Transverse colon (tissue), 4 donors: ENCODE results near the gene TLL1.

Experiments
- EP300 ChIP-seq: sonication (generic); formaldehyde crosslinking; IDR thresholded peaks from one replicate; pipeline ENCODE4 v1.6.1; 2017; ENCODE audit warnings: antibody characterized with exemption, low read depth
- POLR2A ChIP-seq: fragments of 450-650 bp; IDR thresholded peaks from one replicate; pipeline ENCODE4 v1.6.1; 2016; ENCODE audit warnings: antibody characterized with exemption, mild to moderate bottlenecking, moderate library complexity
- POLR2AphosphoS5 ChIP-seq, 3 donors: sonication (generic); formaldehyde crosslinking; IDR thresholded peaks; one replicate each; pipeline ENCODE4 v1.6.1; 2016; ENCODE audit warnings: antibody characterized with exemption in 3 of 3
- TF ChIP-seq, protein P1 (sequence below), 5 experiments: fragments of 200-600 bp in 3 of 5; fragments of 450-650 bp in 2 of 5; sonication (generic) in 3 of 5; IDR thresholded peaks; 1 replicate in 2 of 5; 2 replicates in 3 of 5; pipeline ENCODE4 v1.5.1; 2016 to 2017; ENCODE audit warnings: antibody characterized with exemption in 5 of 5, inconsistent platforms in 3 of 5, mild to moderate bottlenecking in 2 of 5, moderate library complexity in 1 of 5

DNA sequence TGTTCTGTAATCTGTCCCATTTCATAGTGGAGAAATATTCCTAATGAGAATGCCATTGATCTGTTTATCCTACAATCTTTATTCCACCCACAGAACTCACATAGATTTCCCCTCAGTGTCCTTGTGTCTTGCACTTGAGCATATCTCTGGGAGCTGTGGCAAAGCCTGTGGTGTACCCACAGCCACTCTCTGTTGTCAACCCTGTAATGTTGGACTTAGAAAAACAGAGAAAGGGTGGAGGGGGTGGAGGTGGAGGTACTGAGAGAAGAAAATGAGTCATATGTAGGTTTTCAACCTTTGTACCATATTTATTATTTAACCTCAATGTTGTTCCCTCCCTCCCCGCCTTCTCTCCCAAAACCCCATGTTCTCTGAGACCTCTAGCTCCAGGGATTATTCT lies 46.9 kb upstream of the TLL1 start:
- TF ChIP-seq, protein P1, sequence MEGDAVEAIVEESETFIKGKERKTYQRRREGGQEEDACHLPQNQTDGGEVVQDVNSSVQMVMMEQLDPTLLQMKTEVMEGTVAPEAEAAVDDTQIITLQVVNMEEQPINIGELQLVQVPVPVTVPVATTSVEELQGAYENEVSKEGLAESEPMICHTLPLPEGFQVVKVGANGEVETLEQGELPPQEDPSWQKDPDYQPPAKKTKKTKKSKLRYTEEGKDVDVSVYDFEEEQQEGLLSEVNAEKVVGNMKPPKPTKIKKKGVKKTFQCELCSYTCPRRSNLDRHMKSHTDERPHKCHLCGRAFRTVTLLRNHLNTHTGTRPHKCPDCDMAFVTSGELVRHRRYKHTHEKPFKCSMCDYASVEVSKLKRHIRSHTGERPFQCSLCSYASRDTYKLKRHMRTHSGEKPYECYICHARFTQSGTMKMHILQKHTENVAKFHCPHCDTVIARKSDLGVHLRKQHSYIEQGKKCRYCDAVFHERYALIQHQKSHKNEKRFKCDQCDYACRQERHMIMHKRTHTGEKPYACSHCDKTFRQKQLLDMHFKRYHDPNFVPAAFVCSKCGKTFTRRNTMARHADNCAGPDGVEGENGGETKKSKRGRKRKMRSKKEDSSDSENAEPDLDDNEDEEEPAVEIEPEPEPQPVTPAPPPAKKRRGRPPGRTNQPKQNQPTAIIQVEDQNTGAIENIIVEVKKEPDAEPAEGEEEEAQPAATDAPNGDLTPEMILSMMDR (IDR thresholded peaks at IDR 0.05), result no peak
- no peak for TF ChIP-seq POLR2AphosphoS5 (IDR thresholded peaks at IDR 0.05)
- no peak for TF ChIP-seq POLR2A
- TF ChIP-seq EP300, result no peak
